HepG2 (cell line): ENCODE data around the gene MAPK10. TPM values are rescaled to one million over a fixed set of nuclear protein-coding genes. Genes with fewer than 3 reads are reported as not detected.

Experiments
- ATAC-seq: fragments of 200-7000 bp; cut with Tn5 transposase; 3 replicates; pipeline ENCODE4 v1.9.1; 2020; ENCODE audit warnings: mild to moderate bottlenecking, moderate library complexity
- BruUV-seq: library from RNA; stranded (reverse); fragments of 400-500 nt; replicated peaks from 2 replicates; lab custom pipeline; 2021; lab: Mats Ljungman, UMichigan
- CTCF ChIA-PET: fragments of 300-600 bp; formaldehyde crosslinking; extraction: SDS; loops from one replicate; lab custom pipeline; 2021; ENCODE audit warnings: low total read pairs, inconsistent platforms, low intra/inter-chr PET ratio; lab: Yijun Ruan, JAX
- POLR2A ChIA-PET: fragments of 350-600 bp; sonication (Branson Sonifier 250); formaldehyde crosslinking; loops from one replicate; lab custom pipeline; 2020; ENCODE audit warnings: antibody characterized with exemption, inconsistent platforms; lab: Yijun Ruan, JAX
- DNase-seq: peaks from one replicate; pipeline ENCODE4 v3.0.0-alpha.2; 2015; ENCODE audit warnings: low spot score
- FAIRE-seq: peaks from 3 replicates; lab custom pipeline; 2011; peaks lifted over from hg19 to GRCh38; lab: Jason Lieb, UNC
- H2AFZ ChIP-seq: one replicate; pipeline ENCODE4 v1.6.1; 2011; ENCODE audit warnings: low read length, inconsistent platforms
- H3K27ac ChIP-seq: fragments of 300-600 bp; 3 replicates; pipeline ENCODE4 v1.8.0; 2011; ENCODE audit warnings: mixed run types, mild to moderate bottlenecking, mixed read lengths, low read length, inconsistent platforms; ENCODE audit not compliant: insufficient read depth; ENCODE audit errors: extremely low read length
- H3K27me3 ChIP-seq, 2 experiments: fragments of 200-600 bp in 1 of 2; 2 replicates in 1 of 2; 3 replicates in 1 of 2; pipeline versions ENCODE4 v1.6.0 to v1.8.0; 2011; ENCODE audit warnings: low read length in 2 of 2, mild to moderate bottlenecking in 2 of 2, moderate library complexity in 2 of 2, inconsistent platforms in 1 of 2; ENCODE audit not compliant: insufficient read depth in 2 of 2, control insufficient read depth in 1 of 2
- H3K36me3 ChIP-seq, 2 experiments: fragments of 200-600 bp in 1 of 2; replicated peaks in 1 of 2; 2 replicates in 1 of 2; 3 replicates in 1 of 2; pipeline versions ENCODE4 v1.5.1 to v1.8.0; 2011; ENCODE audit warnings: low read length in 2 of 2, inconsistent platforms in 1 of 2; ENCODE audit not compliant: insufficient read depth in 2 of 2, control insufficient read depth in 1 of 2
- H3K4me1 ChIP-seq: 2 replicates; pipeline ENCODE4 v1.5.1; 2012; ENCODE audit warnings: low read length, inconsistent platforms; ENCODE audit not compliant: insufficient read depth
- H3K4me2 ChIP-seq: 2 replicates; pipeline ENCODE4 v1.6.0; 2011; ENCODE audit warnings: low read depth, low read length, inconsistent platforms
- H3K4me3 ChIP-seq, 3 experiments: fragments of 200-600 bp in 1 of 3; sonication (generic), shearing (Covaris generic) in 1 of 3; replicated peaks in 1 of 3; 2 replicates each; pipeline ENCODE4 v1.5.1; 2011 to 2016; ENCODE audit warnings: low read length in 3 of 3, inconsistent platforms in 2 of 3, low read depth in 2 of 3, mild to moderate bottlenecking in 2 of 3, control low read depth in 1 of 3, mixed read lengths in 1 of 3; ENCODE audit not compliant: insufficient read depth in 1 of 3
- H3K79me2 ChIP-seq: one replicate; pipeline ENCODE4 v1.6.1; 2011; ENCODE audit warnings: low read length, inconsistent platforms; ENCODE audit not compliant: insufficient read depth
- H3K9ac ChIP-seq: 2 replicates; pipeline ENCODE4 v1.6.0; 2011; ENCODE audit warnings: mild to moderate bottlenecking, low read depth, low read length, inconsistent platforms; ENCODE audit not compliant: insufficient read depth
- H3K9me3 ChIP-seq: 2 replicates; pipeline ENCODE4 v1.5.1; 2012; ENCODE audit warnings: mild to moderate bottlenecking, low read length
- H4K20me1 ChIP-seq: 2 replicates; pipeline ENCODE4 v1.6.0; 2011; ENCODE audit warnings: inconsistent platforms, mild to moderate bottlenecking, low read length, moderate library complexity; ENCODE audit not compliant: insufficient read depth
- GMEB1 ChIP-seq: sonication (generic); formaldehyde crosslinking; IDR thresholded peaks from 2 replicates; pipeline ENCODE4 v1.5.1; 2020; ENCODE audit warnings: missing genetic modification reagents, mild to moderate bottlenecking, borderline replicate concordance
- KLF15 ChIP-seq: sonication (generic); formaldehyde crosslinking; IDR thresholded peaks from 2 replicates; pipeline ENCODE4 v1.8.1; 2023; ENCODE audit warnings: borderline replicate concordance, mild to moderate bottlenecking, inconsistent platforms, missing genetic modification reagents, mixed read lengths
- MATR3 ChIP-seq: sonication (generic); formaldehyde crosslinking; IDR thresholded peaks from 2 replicates; pipeline ENCODE4 v1.4.0; 2020; ENCODE audit warnings: missing genetic modification reagents
- TCF7 ChIP-seq: sonication (generic); IDR thresholded peaks from 2 replicates; pipeline ENCODE4 v1.6.1; 2016; ENCODE audit warnings: antibody characterized with exemption, low read depth
- ZGPAT ChIP-seq: IDR thresholded peaks from 2 replicates; pipeline ENCODE4 v1.6.1; 2016; ENCODE audit warnings: mild to moderate bottlenecking
- ZNF639 ChIP-seq: conservative IDR thresholded peaks from 2 replicates; pipeline ENCODE4 v1.6.1; 2018; ENCODE audit warnings: missing genetic modification reagents
- WGBS: methylation state at CpG from one replicate; pipeline ENCODE4 v1.1.6; 2017; ENCODE audit warnings: low lambda C conversion rate; 5-methylcytosine and 5-hydroxymethylcytosine counted together
- in situ Hi-C: cut with HindIII; loops from 2 replicates; pipeline ENCODE4 v1.10.0; 2017; ENCODE audit warnings: low pct_unique_long_range_greater_than_20kb; ENCODE audit not compliant: extremely low pct_ligation_motif_present
- intact Hi-C: fragments of 100-400 bp; cut with micrococcal nuclease; formaldehyde crosslinking; loops from one replicate; pipeline ENCODE4 v1.10.0; 2022; ENCODE audit not compliant: unreplicated experiment
- polyA plus RNA-seq, 8 experiments: library from polyadenylated mRNA; depleted of rRNA in 3 of 8; stranded (reverse) in 7 of 8; unstranded in 1 of 8; fragments of >200 nt; fragmentation: Illumina TruSeq in 4 of 8; extraction: Trizol in 4 of 8; gene quantifications; 2 replicates each; pipeline versions ENCODE4 v1.2.1 to v1.2.3, GENCODE V29; 2011 to 2016; ENCODE audit warnings: low read depth in 4 of 8, missing spikeins in 1 of 8, mixed read lengths in 1 of 8; ENCODE audit not compliant: insufficient read depth in 1 of 8
- total RNA-seq, 5 experiments: library from RNA; depleted of rRNA; stranded (reverse); fragments of >200 nt; fragmentation: Illumina TruSeq; extraction: Trizol; gene quantifications; 2 replicates each; pipeline ENCODE4 v1.2.3, GENCODE V29; 2016; ENCODE audit warnings: low read depth in 1 of 5
- TF ChIP-seq, protein P1 (sequence below): sonication (generic); formaldehyde crosslinking; IDR thresholded peaks from 2 replicates; pipeline ENCODE4 v1.9.0; 2021; ENCODE audit warnings: missing genetic modification reagents, borderline replicate concordance

Gene MAPK10
- total and polyA plus RNA-seq, 2 of the 13 experiments (the other 11 are each of a cell fraction or from before 2014, with no cell fraction given): not detected

- no peaks in the 10 kb centered on the region for H3K4me1 ChIP-seq
- no peak for ATAC-seq
- no TSS peak for BruUV-seq
- H3K79me2 ChIP-seq: no peaks in the 10 kb centered on the region
- no peaks in the 10 kb centered on the region for H4K20me1 ChIP-seq
- no peak overlapping the region for H3K9ac ChIP-seq
- H3K4me3 ChIP-seq: no peak overlapping the region
- CTCF ChIA-PET: no interaction called here
- in situ Hi-C loops: no loop called here
- H2AFZ ChIP-seq: no peak overlapping the region
- 38% methylated on average over 3 of the region's 3 CpGs for WGBS
- intact Hi-C loops: no loop called here
- TF ChIP-seq GMEB1 (CRISPR knock-in tag) (no peak), ZNF639 (CRISPR knock-in tag) (no peak), TCF7 (no peak), ZGPAT (no peak), MATR3 (CRISPR knock-in tag) (no peak), KLF15 (CRISPR knock-in tag) (no peak)
- TF ChIP-seq, protein P1, sequence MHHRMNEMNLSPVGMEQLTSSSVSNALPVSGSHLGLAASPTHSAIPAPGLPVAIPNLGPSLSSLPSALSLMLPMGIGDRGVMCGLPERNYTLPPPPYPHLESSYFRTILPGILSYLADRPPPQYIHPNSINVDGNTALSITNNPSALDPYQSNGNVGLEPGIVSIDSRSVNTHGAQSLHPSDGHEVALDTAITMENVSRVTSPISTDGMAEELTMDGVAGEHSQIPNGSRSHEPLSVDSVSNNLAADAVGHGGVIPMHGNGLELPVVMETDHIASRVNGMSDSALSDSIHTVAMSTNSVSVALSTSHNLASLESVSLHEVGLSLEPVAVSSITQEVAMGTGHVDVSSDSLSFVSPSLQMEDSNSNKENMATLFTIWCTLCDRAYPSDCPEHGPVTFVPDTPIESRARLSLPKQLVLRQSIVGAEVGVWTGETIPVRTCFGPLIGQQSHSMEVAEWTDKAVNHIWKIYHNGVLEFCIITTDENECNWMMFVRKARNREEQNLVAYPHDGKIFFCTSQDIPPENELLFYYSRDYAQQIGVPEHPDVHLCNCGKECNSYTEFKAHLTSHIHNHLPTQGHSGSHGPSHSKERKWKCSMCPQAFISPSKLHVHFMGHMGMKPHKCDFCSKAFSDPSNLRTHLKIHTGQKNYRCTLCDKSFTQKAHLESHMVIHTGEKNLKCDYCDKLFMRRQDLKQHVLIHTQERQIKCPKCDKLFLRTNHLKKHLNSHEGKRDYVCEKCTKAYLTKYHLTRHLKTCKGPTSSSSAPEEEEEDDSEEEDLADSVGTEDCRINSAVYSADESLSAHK (CRISPR knock-in tag): no peak
- TF ChIP-seq, all 625 proteins: peak for 0
- Histone ChIP-seq H3K9me3 (no peaks in the 10 kb centered on the region), H3K27me3 (no peaks in the 10 kb centered on the region), H3K36me3 (no peaks in the 10 kb centered on the region), H3K4me2 (no peak overlapping the region), H3K27ac (no peak overlapping the region)
- DNase-seq: no peak
- POLR2A ChIA-PET: no interaction called here
- FAIRE-seq: no peak
These were observed 406.2 kb downstream of the MAPK10 start for GRCh38 chr4:85953651-85954018.
